CD4-positive, alpha-beta memory T cell (primary cell): ENCODE measurements around the gene ZDHHC24. TPM values are rescaled to one million over a fixed set of nuclear protein-coding genes. Genes with fewer than 3 reads are reported as not detected.

Source experiments
- CTCF ChIA-PET: fragments of 350-600 bp; sonication (Branson Sonifier 250); formaldehyde crosslinking; loops from one replicate; lab custom pipeline; 2021; ENCODE audit warnings: inconsistent platforms; ENCODE audit not compliant: partially characterized antibody; lab: Charles Lee
- POLR2A ChIA-PET: fragments of 350-600 bp; sonication (Branson Sonifier 250); formaldehyde crosslinking; loops from one replicate; lab custom pipeline; 2021; ENCODE audit not compliant: partially characterized antibody; lab: Charles Lee
- DNase-seq, 5 donors: peaks; one replicate each; pipeline versions ENCODE4 v3.0.0 to v3.0.0-alpha.2; 2020 to 2022; ENCODE audit warnings: mixed read lengths in 1 of 5
- H3K27ac ChIP-seq: one replicate; pipeline ENCODE4 v1.7.0; 2013; ENCODE audit warnings: low read depth, low read length
- H3K27me3 ChIP-seq: 2 replicates; pipeline ENCODE4 v1.7.0; 2013; ENCODE audit warnings: mild to moderate bottlenecking, low read length, moderate library complexity; ENCODE audit not compliant: insufficient read depth
- H3K36me3 ChIP-seq: 2 replicates; pipeline ENCODE4 v1.7.0; 2013; ENCODE audit warnings: mild to moderate bottlenecking, low read length, moderate library complexity; ENCODE audit not compliant: insufficient read depth
- H3K4me1 ChIP-seq: 2 replicates; pipeline ENCODE4 v1.7.0; 2013; ENCODE audit warnings: mild to moderate bottlenecking, low read length, moderate library complexity; ENCODE audit not compliant: insufficient read depth
- H3K4me3 ChIP-seq, 2 donors: one replicate each; pipeline ENCODE4 v1.7.0; 2013; ENCODE audit warnings: low read length in 2 of 2, mild to moderate bottlenecking in 1 of 2
- H3K9me3 ChIP-seq, 2 donors: one replicate each; pipeline ENCODE4 v1.7.0; 2013; ENCODE audit warnings: low read length in 2 of 2, control low read depth in 1 of 2; ENCODE audit not compliant: control insufficient read depth in 1 of 2
- H3K27ac Mint-ChIP-seq, 7 donors: one replicate each; pipeline ENCODE4 v1.8.0; 2020 to 2021; ENCODE audit warnings: mixed read lengths in 7 of 7, mild to moderate bottlenecking in 6 of 7, inconsistent platforms in 3 of 7, moderate library complexity in 3 of 7
- H3K27me3 Mint-ChIP-seq, 2 donors: one replicate each; pipeline ENCODE4 v1.8.0; 2020 to 2021; ENCODE audit warnings: mixed read lengths in 2 of 2
- H3K36me3 Mint-ChIP-seq, 2 donors: one replicate each; pipeline ENCODE4 v1.8.0; 2020 to 2021; ENCODE audit warnings: mixed read lengths in 2 of 2, inconsistent platforms in 1 of 2, mild to moderate bottlenecking in 1 of 2
- H3K4me1 Mint-ChIP-seq, 4 donors: one replicate each; pipeline ENCODE4 v1.8.0; 2020 to 2021; ENCODE audit warnings: mixed read lengths in 4 of 4, mild to moderate bottlenecking in 1 of 4
- H3K4me3 Mint-ChIP-seq, 8 donors: one replicate each; pipeline ENCODE4 v1.8.0; 2020 to 2021; ENCODE audit warnings: mixed read lengths in 8 of 8, mild to moderate bottlenecking in 7 of 8, moderate library complexity in 6 of 8, inconsistent platforms in 3 of 8
- H3K9me3 Mint-ChIP-seq, 8 donors: one replicate each; pipeline ENCODE4 v1.8.0; 2020 to 2021; ENCODE audit warnings: mixed read lengths in 8 of 8, mild to moderate bottlenecking in 5 of 8, inconsistent platforms in 3 of 8, moderate library complexity in 1 of 8
- intact Hi-C: fragments of 100-400 bp; cut with micrococcal nuclease; formaldehyde crosslinking; loops from one replicate; pipeline ENCODE4 v1.15.1; 2023
- polyA plus RNA-seq, 2 donors: library from polyadenylated mRNA; unstranded; fragments of 300-500 nt; fragmentation: Illumina TruSeq; gene quantifications; one replicate each; pipeline ENCODE4 v1.2.3, GENCODE V29; 2021
- total RNA-seq, 2 experiments: library from RNA; stranded (reverse); gene quantifications; one replicate each; pipeline ENCODE4 v1.2.3, GENCODE V29; 2021

ZDHHC24 gene
- total and polyA plus RNA-seq, 4 experiments from 2014 or later = 12.2 to 27.2 (median 19.8) TPM

GRCh38 chr11:66581261-66581660, 35.4 kb upstream of the ZDHHC24 start:
- H3K4me1 Mint-ChIP-seq = peaks cover 0 to 12% (median 6%) of the 10 kb centered on the region in 4 donors
- no peaks in the 10 kb centered on the region for H3K36me3 Mint-ChIP-seq
- no peak for DNase-seq
- H3K9me3 Mint-ChIP-seq = peaks cover 0 to 10% (median 6%) of the 10 kb centered on the region in 8 donors
- Histone ChIP-seq H3K9me3 (no peaks in the 10 kb centered on the region), H3K4me1 (peaks cover 5% of the 10 kb centered on the region), H3K27me3 (no peaks in the 10 kb centered on the region), H3K27ac (no peak overlapping the region), H3K4me3 (no peak overlapping the region), H3K36me3 (no peaks in the 10 kb centered on the region)
- ChIA-PET POLR2A (interaction anchor here (1.0 to 5.2 kb wide), 4 partner anchors 12 to 96 kb away, joined by 3 to 75 read pairs (median 6); partner anchors contain the start of genes CCDC87, CCS, RBM14 and RBM4), CTCF (interaction anchor here (0.8 to 7.2 kb wide), 6 partner anchors 10 to 180 kb away, joined by 3 to 268 read pairs (median 8); partner anchors contain the start of genes ACTN3, CCDC87, CCS and RBM4B)
- H3K27ac Mint-ChIP-seq = no peak overlapping the region
- intact Hi-C loops = no loop called here
- H3K4me3 Mint-ChIP-seq = no peak overlapping the region
- H3K27me3 Mint-ChIP-seq = peaks cover 0 to 2% of the 10 kb centered on the region in 2 donors

GRCh38 chr11:66580803-66581202, 35.0 kb upstream of the ZDHHC24 start:
- no peak for DNase-seq
- Mint-ChIP-seq H3K9me3 (peaks cover 0 to 10% (median 6%) of the 10 kb centered on the region in 8 donors), H3K4me1 (peaks cover 0 to 12% (median 6%) of the 10 kb centered on the region in 4 donors), H3K27ac (no peak overlapping the region), H3K27me3 (peaks cover 0 to 2% of the 10 kb centered on the region in 2 donors), H3K36me3 (no peaks in the 10 kb centered on the region), H3K4me3 (no peak overlapping the region)
- Histone ChIP-seq H3K36me3 (no peaks in the 10 kb centered on the region), H3K4me3 (no peak overlapping the region), H3K27me3 (no peaks in the 10 kb centered on the region), H3K9me3 (no peaks in the 10 kb centered on the region), H3K4me1 (peaks cover 5% of the 10 kb centered on the region), H3K27ac (no peak overlapping the region)
- intact Hi-C loops = no loop called here
- ChIA-PET CTCF (interaction anchor here (0.8 to 7.2 kb wide), 7 partner anchors 11 to 181 kb away, joined by 3 to 268 read pairs (median 4); partner anchors contain the start of genes ACTN3, CCDC87, CCS and RBM4B), POLR2A (interaction anchor here (1.0 to 5.2 kb wide), 4 partner anchors 13 to 97 kb away, joined by 3 to 75 read pairs (median 6); partner anchors contain the start of genes CCDC87, CCS, RBM14 and RBM4)

GRCh38 chr11:66579017-66579606, 33.3 kb upstream of the ZDHHC24 start:
- H3K27me3 ChIP-seq = no peaks in the 10 kb centered on the region
- Mint-ChIP-seq H3K27ac (peak overlapping the region in 3 of 7 donors; percentile 9 to 68 (median 25)), H3K36me3 (no peaks in the 10 kb centered on the region), H3K27me3 (peaks cover 0 to 7% of the 10 kb centered on the region in 2 donors), H3K9me3 (peaks cover 0 to 10% (median 6%) of the 10 kb centered on the region in 8 donors), H3K4me1 (peaks cover 0 to 12% (median 6%) of the 10 kb centered on the region in 4 donors), H3K4me3 (peak overlapping the region in 2 of 8 donors; percentile 33 to 47)
- H3K9me3 ChIP-seq = no peaks in the 10 kb centered on the region
- DNase-seq = peak; percentile 64 to 72 (median 68)
- POLR2A ChIA-PET = interaction anchor here (0.9 to 5.2 kb wide), 5 partner anchors 13 to 99 kb away, joined by 3 to 75 read pairs (median 4); partner anchors contain the start of genes RBM14, RBM4B and ZDHHC24
- no peak overlapping the region for H3K27ac ChIP-seq
- H3K36me3 ChIP-seq = no peaks in the 10 kb centered on the region
- CTCF ChIA-PET = interaction anchor here (0.9 to 7.2 kb wide), 12 partner anchors 10 to 107 kb away, joined by 3 to 268 read pairs (median 5); partner anchors contain the start of genes ACTN3, CCDC87, CCS and CTSF
- intact Hi-C loops = loop anchor here (1.0 kb wide), 4 partner anchors 40 to 255 kb away; no protein-coding TSS in a partner anchor
- H3K4me3 ChIP-seq = no peak overlapping the region
- H3K4me1 ChIP-seq = peaks cover 5% of the 10 kb centered on the region

GRCh38 chr11:66570850-66571180, 25.0 kb upstream of the ZDHHC24 start:
- Mint-ChIP-seq H3K4me3 (peak overlapping the region in 1 of 8 donors; percentile 15), H3K4me1 (peaks cover 2 to 13% (median 6%) of the 10 kb centered on the region in 4 donors), H3K27ac (no peak overlapping the region), H3K36me3 (no peaks in the 10 kb centered on the region), H3K9me3 (peaks cover 0 to 1% (median 0%) of the 10 kb centered on the region in 8 donors), H3K27me3 (peaks cover 4 to 9% of the 10 kb centered on the region in 2 donors)
- Histone ChIP-seq H3K27ac (no peak overlapping the region), H3K36me3 (no peaks in the 10 kb centered on the region), H3K4me1 (peaks cover 7% of the 10 kb centered on the region), H3K9me3 (no peaks in the 10 kb centered on the region), H3K27me3 (no peaks in the 10 kb centered on the region), H3K4me3 (no peak overlapping the region)
- no peak for DNase-seq
- CTCF ChIA-PET = no interaction called here
- intact Hi-C loops = no loop called here
- POLR2A ChIA-PET = no interaction called here

- intact Hi-C loops = no loop called here
- no peak overlapping the region for H3K27ac ChIP-seq
- ChIA-PET CTCF (interaction anchor here (1.8 to 3.6 kb wide), 2 partner anchors 9 to 109 kb away, joined by 6 to 29 read pairs; partner anchors contain the start of gene RBM4B), POLR2A (interaction anchor here (0.7 to 1.1 kb wide), 2 partner anchors 68 to 174 kb away, joined by 4 to 7 read pairs; no protein-coding TSS in a partner anchor)
- Mint-ChIP-seq H3K36me3 (no peaks in the 10 kb centered on the region), H3K27ac (no peak overlapping the region), H3K4me1 (peaks cover 2 to 13% (median 6%) of the 10 kb centered on the region in 4 donors), H3K27me3 (peaks cover 1 to 9% of the 10 kb centered on the region in 2 donors), H3K9me3 (peaks cover 0 to 1% (median 0%) of the 10 kb centered on the region in 8 donors), H3K4me3 (peak overlapping the region in 3 of 8 donors; percentile 3 to 54 (median 52))
- DNase-seq = no peak
- no peaks in the 10 kb centered on the region for H3K27me3 ChIP-seq
- no peak overlapping the region for H3K4me3 ChIP-seq
- no peaks in the 10 kb centered on the region for H3K9me3 ChIP-seq
- H3K36me3 ChIP-seq = no peaks in the 10 kb centered on the region
- peaks cover 7% of the 10 kb centered on the region for H3K4me1 ChIP-seq
Measured at GRCh38 chr11:66570079-66570849, 24.4 kb upstream of the ZDHHC24 start.

- intact Hi-C loops = no loop called here
- no peaks in the 10 kb centered on the region for H3K9me3 ChIP-seq
- no peak for DNase-seq
- no peaks in the 10 kb centered on the region for H3K36me3 ChIP-seq
- H3K27ac ChIP-seq = no peak overlapping the region
- CTCF ChIA-PET = interaction anchor here (0.9 to 3.6 kb wide), 8 partner anchors 9 to 265 kb away, joined by 3 to 29 read pairs (median 4); partner anchors contain the start of gene RBM4B
- Mint-ChIP-seq H3K27me3 (peaks cover 0 to 9% of the 10 kb centered on the region in 2 donors), H3K4me1 (peaks cover 2 to 13% (median 6%) of the 10 kb centered on the region in 4 donors), H3K4me3 (peak overlapping the region in 2 of 8 donors; percentile 83 to 87), H3K9me3 (peaks cover 0 to under 1% (median 0%) of the 10 kb centered on the region in 8 donors), H3K27ac (peak overlapping the region in 1 of 7 donors; percentile 48), H3K36me3 (no peaks in the 10 kb centered on the region)
- POLR2A ChIA-PET = interaction anchor here (0.8 to 2.7 kb wide), 14 partner anchors 9 to 273 kb away, joined by 3 to 41 read pairs (median 4); partner anchors contain the start of genes ACTN3, BBS1, DPP3 and RBM14
- H3K4me3 ChIP-seq = no peak overlapping the region
- H3K27me3 ChIP-seq = no peaks in the 10 kb centered on the region
- peaks cover 7% of the 10 kb centered on the region for H3K4me1 ChIP-seq
Measured at GRCh38 chr11:66569076-66569475, 23.2 kb upstream of the ZDHHC24 start.
